ENCODE results near the gene CAMK2N1.

DNA sequence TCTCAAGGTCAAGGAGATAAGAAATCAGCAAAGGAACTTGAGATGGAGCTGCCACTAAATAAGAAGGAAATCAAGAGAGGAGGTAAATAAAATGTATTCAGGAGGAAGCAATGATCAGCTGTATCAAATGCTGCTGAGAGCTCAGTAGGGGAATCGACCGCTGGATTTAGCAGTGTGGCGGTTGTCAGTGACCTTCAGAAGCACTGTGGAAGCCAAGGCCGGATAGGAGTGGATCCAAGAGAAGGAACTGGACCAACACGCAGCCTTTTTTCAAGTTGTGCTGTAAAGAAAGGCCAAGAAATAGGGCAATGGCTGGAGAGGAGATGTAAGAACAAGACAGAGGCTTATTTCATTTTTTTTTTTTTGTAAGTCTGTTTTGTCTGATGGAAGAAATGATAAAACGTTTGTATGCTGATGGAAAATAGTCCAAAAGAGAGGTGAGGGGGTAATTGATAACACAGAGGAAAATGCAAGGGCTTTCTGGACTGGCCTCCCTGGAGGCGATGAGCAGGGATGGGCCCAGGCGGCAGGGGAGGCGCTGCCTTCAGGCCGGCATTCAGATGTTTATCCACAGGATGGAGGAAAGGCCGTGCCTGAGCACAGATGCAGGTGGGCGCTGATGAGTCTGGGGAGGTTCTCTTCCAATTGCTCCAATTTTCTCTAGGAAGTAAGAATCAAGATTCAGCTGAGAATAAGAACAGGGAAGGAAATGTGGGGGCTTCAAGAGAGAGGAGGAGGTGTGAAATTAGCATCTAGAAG, 48.8 kb upstream of the CAMK2N1 start:
- TF ChIP-seq CTCF (IDR thresholded peaks at IDR 0.05; ENCODE audit: insufficient read depth, low read length, poor library complexity, severe bottlenecking) (no peak), EZH2phosphoT487 (conservative IDR thresholded peaks at IDR 0.05; ENCODE audit: low read length) (no peak)

All from SU-DHL-6 (cell line).